ENCODE measurements around the gene RRAS2.
"Not testable (repeated sequence)": the region's sequence is repeated elsewhere in the genome, so short reads cannot be mapped to it uniquely, and the experiment has no call there.

The RRAS2 gene

GRCh38 chr11:14364322-14364721 lies 5.3 kb upstream of the RRAS2 start:
- no peak for DNase-seq (ENCODE audit: low read depth, low spot score)
- no peak overlapping the region for H3K27ac ChIP-seq
- H3K9ac ChIP-seq (ENCODE audit: insufficient read length), result no peak overlapping the region
- no peaks in the 10 kb centered on the region for H3K36me3 ChIP-seq (ENCODE audit: insufficient read depth, low read length)
- TF ChIP-seq FOXP2 (optimal IDR thresholded peaks at IDR 0.05; ENCODE audit: control extremely low read depth, extremely low read length, insufficient read depth), result no peak
- no peak for TF ChIP-seq POLR2AphosphoS5 (IDR thresholded peaks at IDR 0.05; ENCODE audit: borderline replicate concordance, low read depth, low read length)
- no peak for TF ChIP-seq EZH2 (IDR thresholded peaks at IDR 0.05)
- no peaks in the 10 kb centered on the region for H3K9me3 ChIP-seq (ENCODE audit: low read depth, low read length)
- no peak overlapping the region for H3K4me3 ChIP-seq

GRCh38 chr11:14362611-14363010 lies 3.6 kb upstream of the RRAS2 start:
- no peak for TF ChIP-seq POLR2AphosphoS5 (IDR thresholded peaks at IDR 0.05; ENCODE audit: borderline replicate concordance, low read depth, low read length)
- no peak for TF ChIP-seq EZH2 (IDR thresholded peaks at IDR 0.05)
- no peak for TF ChIP-seq FOXP2 (optimal IDR thresholded peaks at IDR 0.05; ENCODE audit: control extremely low read depth, extremely low read length, insufficient read depth)
- no peak overlapping the region for H3K4me3 ChIP-seq

GRCh38 chr11:14361951-14362350 lies 3.0 kb upstream of the RRAS2 start:
- Histone ChIP-seq H3K36me3 (ENCODE audit: insufficient read depth, low read length) (no peaks in the 10 kb centered on the region), H3K9me3 (ENCODE audit: low read depth, low read length) (no peaks in the 10 kb centered on the region), H3K4me3 (no peak overlapping the region), H3K9ac (ENCODE audit: insufficient read length) (no peak overlapping the region), H3K27ac (no peak overlapping the region)
- no peak for DNase-seq (ENCODE audit: low read depth, low spot score)
- TF ChIP-seq FOXP2 (optimal IDR thresholded peaks at IDR 0.05; ENCODE audit: control extremely low read depth, extremely low read length, insufficient read depth) (no peak), EZH2 (IDR thresholded peaks at IDR 0.05) (no peak), POLR2AphosphoS5 (IDR thresholded peaks at IDR 0.05; ENCODE audit: borderline replicate concordance, low read depth, low read length) (no peak)

More at GRCh38 chr11:14362611-14363010, 3.6 kb upstream of the RRAS2 start:
- DNase-seq (ENCODE audit: low read depth, low spot score), result no peak
- no peak overlapping the region for H3K27ac ChIP-seq
- H3K9me3 ChIP-seq (ENCODE audit: low read depth, low read length), result no peaks in the 10 kb centered on the region
- no peak overlapping the region for H3K9ac ChIP-seq (ENCODE audit: insufficient read length)
- H3K36me3 ChIP-seq (ENCODE audit: insufficient read depth, low read length), result no peaks in the 10 kb centered on the region

- H3K4me3 ChIP-seq, result no peak overlapping the region
- H3K9me3 ChIP-seq (ENCODE audit: low read depth, low read length), result no peaks in the 10 kb centered on the region
- no peak overlapping the region for H3K27ac ChIP-seq
- no peak overlapping the region for H3K9ac ChIP-seq (ENCODE audit: insufficient read length)
- TF ChIP-seq EZH2 (IDR thresholded peaks at IDR 0.05) (no peak), POLR2AphosphoS5 (IDR thresholded peaks at IDR 0.05; ENCODE audit: borderline replicate concordance, low read depth, low read length) (no peak), FOXP2 (optimal IDR thresholded peaks at IDR 0.05; ENCODE audit: control extremely low read depth, extremely low read length, insufficient read depth) (no peak)
- no peak for DNase-seq (ENCODE audit: low read depth, low spot score)
- H3K36me3 ChIP-seq (ENCODE audit: insufficient read depth, low read length), result no peaks in the 10 kb centered on the region
These were observed 2.0 kb upstream of the RRAS2 start for GRCh38 chr11:14360976-14361375.

GRCh38 chr11:14359501-14360031 lies 583 bp upstream of the RRAS2 start:
- Histone ChIP-seq H3K9ac (ENCODE audit: insufficient read length) (no peak overlapping the region), H3K27ac (no peak overlapping the region), H3K4me3 (peak overlapping the region; percentile 98), H3K36me3 (ENCODE audit: insufficient read depth, low read length) (no peaks in the 10 kb centered on the region), H3K9me3 (ENCODE audit: low read depth, low read length) (no peaks in the 10 kb centered on the region)
- no peak for TF ChIP-seq POLR2AphosphoS5 (IDR thresholded peaks at IDR 0.05; ENCODE audit: borderline replicate concordance, low read depth, low read length)
- DNase-seq (ENCODE audit: low read depth, low spot score), result no peak

GRCh38 chr11:14357881-14358728 lies 878 bp downstream of the RRAS2 start:
- Histone ChIP-seq H3K9ac (ENCODE audit: insufficient read length) (peak overlapping the region; percentile 80), H3K27ac (no peak overlapping the region), H3K4me3 (peak overlapping the region; percentile 98), H3K36me3 (ENCODE audit: insufficient read depth, low read length) (no peaks in the 10 kb centered on the region), H3K9me3 (ENCODE audit: low read depth, low read length) (no peaks in the 10 kb centered on the region)
- no peak for DNase-seq (ENCODE audit: low read depth, low spot score)
- TF ChIP-seq FOXP2 (optimal IDR thresholded peaks at IDR 0.05; ENCODE audit: control extremely low read depth, extremely low read length, insufficient read depth), result no peak
- no peak for TF ChIP-seq POLR2AphosphoS5 (IDR thresholded peaks at IDR 0.05; ENCODE audit: borderline replicate concordance, low read depth, low read length)
- TF ChIP-seq EZH2 (IDR thresholded peaks at IDR 0.05), result no peak

- TF ChIP-seq POLR2AphosphoS5 (IDR thresholded peaks at IDR 0.05; ENCODE audit: borderline replicate concordance, low read depth, low read length) (no peak), FOXP2 (optimal IDR thresholded peaks at IDR 0.05; ENCODE audit: control extremely low read depth, extremely low read length, insufficient read depth) (no peak), EZH2 (IDR thresholded peaks at IDR 0.05) (no peak)
- no peak overlapping the region for H3K9ac ChIP-seq (ENCODE audit: insufficient read length)
- no peak overlapping the region for H3K27ac ChIP-seq
- DNase-seq (ENCODE audit: low read depth, low spot score), result no peak
- no peak overlapping the region for H3K4me3 ChIP-seq
- H3K9me3 ChIP-seq (ENCODE audit: low read depth, low read length), result no peaks in the 10 kb centered on the region
- H3K36me3 ChIP-seq (ENCODE audit: insufficient read depth, low read length), result no peaks in the 10 kb centered on the region
These were observed 2.6 kb downstream of the RRAS2 start for GRCh38 chr11:14356342-14356741.

GRCh38 chr11:14354604-14355003 lies 4.4 kb downstream of the RRAS2 start:
- not testable (repeated sequence) for H3K36me3 ChIP-seq (ENCODE audit: insufficient read depth, low read length); H3K4me3 ChIP-seq; DNase-seq (ENCODE audit: low read depth, low spot score); H3K9me3 ChIP-seq (ENCODE audit: low read depth, low read length); H3K27ac ChIP-seq; H3K9ac ChIP-seq (ENCODE audit: insufficient read length)

Data from SK-N-MC (cell line).